ENCODE measurements around the gene NR2C1.

DNA sequence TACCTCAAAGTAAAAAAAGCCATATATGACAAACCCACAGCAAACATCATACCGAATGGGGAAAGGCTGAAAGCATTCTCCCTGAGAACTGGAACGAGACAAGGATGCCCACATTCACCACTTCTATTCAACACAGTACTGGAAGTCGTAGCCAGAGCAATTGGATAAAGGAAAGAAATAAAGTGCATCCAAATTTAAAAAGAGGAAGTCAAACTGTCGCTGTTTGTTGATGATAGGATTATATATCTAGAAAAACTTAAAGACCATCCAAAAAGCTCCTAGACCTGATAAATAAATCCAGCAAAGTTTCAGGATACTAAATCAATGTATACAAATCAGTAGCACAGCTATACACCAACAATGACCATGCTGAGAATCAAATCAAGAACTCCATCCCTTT, 75.1 kb downstream of the NR2C1 start:
- no peak for TF ChIP-seq BCL11B (tag by site-specific recombination; IDR thresholded peaks at IDR 0.05; ENCODE audit: low read depth)
- TF ChIP-seq, protein P1, sequence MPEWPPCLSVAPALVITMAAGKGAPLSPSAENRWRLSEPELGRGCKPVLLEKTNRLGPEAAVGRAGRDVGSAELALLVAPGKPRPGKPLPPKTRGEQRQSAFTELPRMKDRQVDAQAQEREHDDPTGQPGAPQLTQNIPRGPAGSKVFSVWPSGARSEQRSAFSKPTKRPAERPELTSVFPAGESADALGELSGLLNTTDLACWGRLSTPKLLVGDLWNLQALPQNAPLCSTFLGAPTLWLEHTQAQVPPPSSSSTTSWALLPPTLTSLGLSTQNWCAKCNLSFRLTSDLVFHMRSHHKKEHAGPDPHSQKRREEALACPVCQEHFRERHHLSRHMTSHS (tag by site-specific recombination; IDR thresholded peaks at IDR 0.05): no peak
- no peak for TF ChIP-seq ZNF510 (tag by site-specific recombination; IDR thresholded peaks at IDR 0.05; ENCODE audit: insufficient replicate concordance)
- no peak for TF ChIP-seq ZNF24 (tag by site-specific recombination; IDR thresholded peaks at IDR 0.05)
- TF ChIP-seq KLF1 (tag by site-specific recombination; IDR thresholded peaks at IDR 0.05): no peak
- no peak for TF ChIP-seq ZNF248 (tag by site-specific recombination; IDR thresholded peaks at IDR 0.05)
- no peak for TF ChIP-seq ZNF768 (tag by site-specific recombination; IDR thresholded peaks at IDR 0.05)
- TF ChIP-seq, protein P2, sequence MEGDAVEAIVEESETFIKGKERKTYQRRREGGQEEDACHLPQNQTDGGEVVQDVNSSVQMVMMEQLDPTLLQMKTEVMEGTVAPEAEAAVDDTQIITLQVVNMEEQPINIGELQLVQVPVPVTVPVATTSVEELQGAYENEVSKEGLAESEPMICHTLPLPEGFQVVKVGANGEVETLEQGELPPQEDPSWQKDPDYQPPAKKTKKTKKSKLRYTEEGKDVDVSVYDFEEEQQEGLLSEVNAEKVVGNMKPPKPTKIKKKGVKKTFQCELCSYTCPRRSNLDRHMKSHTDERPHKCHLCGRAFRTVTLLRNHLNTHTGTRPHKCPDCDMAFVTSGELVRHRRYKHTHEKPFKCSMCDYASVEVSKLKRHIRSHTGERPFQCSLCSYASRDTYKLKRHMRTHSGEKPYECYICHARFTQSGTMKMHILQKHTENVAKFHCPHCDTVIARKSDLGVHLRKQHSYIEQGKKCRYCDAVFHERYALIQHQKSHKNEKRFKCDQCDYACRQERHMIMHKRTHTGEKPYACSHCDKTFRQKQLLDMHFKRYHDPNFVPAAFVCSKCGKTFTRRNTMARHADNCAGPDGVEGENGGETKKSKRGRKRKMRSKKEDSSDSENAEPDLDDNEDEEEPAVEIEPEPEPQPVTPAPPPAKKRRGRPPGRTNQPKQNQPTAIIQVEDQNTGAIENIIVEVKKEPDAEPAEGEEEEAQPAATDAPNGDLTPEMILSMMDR (tag by site-specific recombination; IDR thresholded peaks at IDR 0.05): no peak
- TF ChIP-seq YY2 (tag by site-specific recombination; IDR thresholded peaks at IDR 0.05): no peak
- no peak for TF ChIP-seq ZNF777 (tag by site-specific recombination; IDR thresholded peaks at IDR 0.05; ENCODE audit: borderline replicate concordance)
- no peak for TF ChIP-seq ZNF560 (tag by site-specific recombination; IDR thresholded peaks at IDR 0.05; ENCODE audit: borderline replicate concordance)
- TF ChIP-seq, protein P3, sequence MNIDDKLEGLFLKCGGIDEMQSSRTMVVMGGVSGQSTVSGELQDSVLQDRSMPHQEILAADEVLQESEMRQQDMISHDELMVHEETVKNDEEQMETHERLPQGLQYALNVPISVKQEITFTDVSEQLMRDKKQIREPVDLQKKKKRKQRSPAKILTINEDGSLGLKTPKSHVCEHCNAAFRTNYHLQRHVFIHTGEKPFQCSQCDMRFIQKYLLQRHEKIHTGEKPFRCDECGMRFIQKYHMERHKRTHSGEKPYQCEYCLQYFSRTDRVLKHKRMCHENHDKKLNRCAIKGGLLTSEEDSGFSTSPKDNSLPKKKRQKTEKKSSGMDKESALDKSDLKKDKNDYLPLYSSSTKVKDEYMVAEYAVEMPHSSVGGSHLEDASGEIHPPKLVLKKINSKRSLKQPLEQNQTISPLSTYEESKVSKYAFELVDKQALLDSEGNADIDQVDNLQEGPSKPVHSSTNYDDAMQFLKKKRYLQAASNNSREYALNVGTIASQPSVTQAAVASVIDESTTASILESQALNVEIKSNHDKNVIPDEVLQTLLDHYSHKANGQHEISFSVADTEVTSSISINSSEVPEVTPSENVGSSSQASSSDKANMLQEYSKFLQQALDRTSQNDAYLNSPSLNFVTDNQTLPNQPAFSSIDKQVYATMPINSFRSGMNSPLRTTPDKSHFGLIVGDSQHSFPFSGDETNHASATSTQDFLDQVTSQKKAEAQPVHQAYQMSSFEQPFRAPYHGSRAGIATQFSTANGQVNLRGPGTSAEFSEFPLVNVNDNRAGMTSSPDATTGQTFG (tag by site-specific recombination; IDR thresholded peaks at IDR 0.05; ENCODE audit: borderline replicate concordance): no peak

Data from HEK293 (cell line).